Measurements from ENCODE around the gene CIDEC. TPM values are rescaled to one million over a fixed set of nuclear protein-coding genes. Genes with fewer than 3 reads are reported as not detected.

CIDEC gene
- total and polyA plus RNA-seq, 2 experiments from 2014 or later: not detected

- TF ChIP-seq POLR2AphosphoS5 (IDR thresholded peaks at IDR 0.05; ENCODE audit: low read depth): no peak
Measured at GRCh38 chr3:9861201-9861600, 18.9 kb downstream of the CIDEC start (continued).

- Mint-ChIP-seq H3K36me3 (ENCODE audit: low read depth) (no peaks in the 10 kb centered on the region), H3K27me3 (ENCODE audit: insufficient read depth, low read depth, poor library complexity) (peaks cover 5% of the 10 kb centered on the region), H3K4me3 (no peak overlapping the region), H3K9me3 (no peaks in the 10 kb centered on the region), H3K4me1 (peaks cover 25% of the 10 kb centered on the region), H3K27ac (no peak overlapping the region)
- TF ChIP-seq ZNF114 (CRISPR knock-in tag; IDR thresholded peaks at IDR 0.05) (no peak), ETS1 (IDR thresholded peaks at IDR 0.05) (no peak), STAT1 (IDR thresholded peaks at IDR 0.05; ENCODE audit: unreplicated experiment) (no peak), CREB1 (CRISPR knock-in tag; IDR thresholded peaks at IDR 0.05; ENCODE audit: low read depth) (no peak), EZH2 (IDR thresholded peaks at IDR 0.05; ENCODE audit: low read depth, unreplicated experiment) (no peak), ZNF462 (CRISPR knock-in tag; IDR thresholded peaks at IDR 0.05) (no peak), JUNB (IDR thresholded peaks at IDR 0.05; ENCODE audit: unreplicated experiment) (no peak), EZH2phosphoT487 (IDR thresholded peaks at IDR 0.05; ENCODE audit: unreplicated experiment) (no peak), CTCF (conservative IDR thresholded peaks at IDR 0.05; ENCODE audit: low read depth in 2 of 2) (no peak), NANOG (IDR thresholded peaks at IDR 0.05; ENCODE audit: borderline replicate concordance) (no peak), ZNF331 (CRISPR knock-in tag; IDR thresholded peaks at IDR 0.05; ENCODE audit: low read depth) (no peak), POLR2AphosphoS5 (IDR thresholded peaks at IDR 0.05; ENCODE audit: low read depth) (no peak), REST (IDR thresholded peaks at IDR 0.05; ENCODE audit: unreplicated experiment) (no peak)
- DNase-seq (ENCODE audit: low spot score): no peak
- H3K36me3 ChIP-seq (ENCODE audit: insufficient read depth): no peaks in the 10 kb centered on the region
- no peak overlapping the region for H3K4me3 ChIP-seq
- 0 out of 2 replicates have a peak, but pooled peaks cover 2% of the 10 kb centered on the region for H3K27me3 ChIP-seq (ENCODE audit: insufficient read depth)
- H3K4me2 ChIP-seq: no peak overlapping the region
- no peak overlapping the region for H2AFZ ChIP-seq
- H3F3A ChIP-seq (replicated peaks; ENCODE audit: low read depth): no peaks in the 10 kb centered on the region
- no peak overlapping the region for H3K27ac ChIP-seq (ENCODE audit: low read depth)
- H3K79me2 ChIP-seq (replicated peaks; ENCODE audit: insufficient read depth): no peaks in the 10 kb centered on the region
- H3K9me2 ChIP-seq (ENCODE audit: insufficient read depth): no peaks in the 10 kb centered on the region
- H4K20me1 ChIP-seq (replicated peaks; ENCODE audit: insufficient read depth): no peaks in the 10 kb centered on the region
- ATAC-seq: no peak
- peaks cover 3% of the 10 kb centered on the region; the same call in 1 of the 2 replicates for H3K4me1 ChIP-seq (ENCODE audit: insufficient read depth)
Measured at GRCh38 chr3:9859530-9860025, 20.5 kb downstream of the CIDEC start.

Measured in GM23338 (cell line).